Measurements from ENCODE around the gene CYP24A1. TPM values are rescaled to one million over a fixed set of nuclear protein-coding genes. Genes with fewer than 3 reads are reported as not detected.

The CYP24A1 gene
- polyA plus RNA-seq, 1 donor from 2014 or later = 0.12 TPM

- no peak overlapping the region for H3K4me3 ChIP-seq (ENCODE audit: low read length)
- H3K4me2 ChIP-seq (ENCODE audit: low read length) = no peak overlapping the region
- no peaks in the 10 kb centered on the region for H3K9me2 ChIP-seq (ENCODE audit: insufficient read depth, low read length)
- H3F3A ChIP-seq (ENCODE audit: insufficient read depth, low read length, poor library complexity, severe bottlenecking) = no peaks in the 10 kb centered on the region
- no peaks in the 10 kb centered on the region for H3K36me3 ChIP-seq (ENCODE audit: insufficient read depth, low read length)
- H3K27me3 ChIP-seq (ENCODE audit: insufficient read depth, low read depth, low read length) = no peaks in the 10 kb centered on the region
- no peak for TF ChIP-seq EZH2 (IDR thresholded peaks at IDR 0.05; ENCODE audit: borderline replicate concordance, insufficient read depth, low read length, poor library complexity, severe bottlenecking)
- no peak for TF ChIP-seq POLR2AphosphoS5 (IDR thresholded peaks at IDR 0.05)
- TF ChIP-seq MXI1 (conservative IDR thresholded peaks at IDR 0.05; ENCODE audit: poor library complexity, severe bottlenecking) = no peak
- TF ChIP-seq EP300 (conservative IDR thresholded peaks at IDR 0.05; ENCODE audit: poor library complexity, severe bottlenecking) = no peak
- no peak for TF ChIP-seq SMC3 (conservative IDR thresholded peaks at IDR 0.05; ENCODE audit: poor library complexity)
- no peak for TF ChIP-seq RAD21 (conservative IDR thresholded peaks at IDR 0.05)
- TF ChIP-seq, protein P1, sequence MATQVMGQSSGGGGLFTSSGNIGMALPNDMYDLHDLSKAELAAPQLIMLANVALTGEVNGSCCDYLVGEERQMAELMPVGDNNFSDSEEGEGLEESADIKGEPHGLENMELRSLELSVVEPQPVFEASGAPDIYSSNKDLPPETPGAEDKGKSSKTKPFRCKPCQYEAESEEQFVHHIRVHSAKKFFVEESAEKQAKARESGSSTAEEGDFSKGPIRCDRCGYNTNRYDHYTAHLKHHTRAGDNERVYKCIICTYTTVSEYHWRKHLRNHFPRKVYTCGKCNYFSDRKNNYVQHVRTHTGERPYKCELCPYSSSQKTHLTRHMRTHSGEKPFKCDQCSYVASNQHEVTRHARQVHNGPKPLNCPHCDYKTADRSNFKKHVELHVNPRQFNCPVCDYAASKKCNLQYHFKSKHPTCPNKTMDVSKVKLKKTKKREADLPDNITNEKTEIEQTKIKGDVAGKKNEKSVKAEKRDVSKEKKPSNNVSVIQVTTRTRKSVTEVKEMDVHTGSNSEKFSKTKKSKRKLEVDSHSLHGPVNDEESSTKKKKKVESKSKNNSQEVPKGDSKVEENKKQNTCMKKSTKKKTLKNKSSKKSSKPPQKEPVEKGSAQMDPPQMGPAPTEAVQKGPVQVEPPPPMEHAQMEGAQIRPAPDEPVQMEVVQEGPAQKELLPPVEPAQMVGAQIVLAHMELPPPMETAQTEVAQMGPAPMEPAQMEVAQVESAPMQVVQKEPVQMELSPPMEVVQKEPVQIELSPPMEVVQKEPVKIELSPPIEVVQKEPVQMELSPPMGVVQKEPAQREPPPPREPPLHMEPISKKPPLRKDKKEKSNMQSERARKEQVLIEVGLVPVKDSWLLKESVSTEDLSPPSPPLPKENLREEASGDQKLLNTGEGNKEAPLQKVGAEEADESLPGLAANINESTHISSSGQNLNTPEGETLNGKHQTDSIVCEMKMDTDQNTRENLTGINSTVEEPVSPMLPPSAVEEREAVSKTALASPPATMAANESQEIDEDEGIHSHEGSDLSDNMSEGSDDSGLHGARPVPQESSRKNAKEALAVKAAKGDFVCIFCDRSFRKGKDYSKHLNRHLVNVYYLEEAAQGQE (IDR thresholded peaks at IDR 0.05; ENCODE audit: borderline replicate concordance) = no peak
- no peaks in the 10 kb centered on the region for H4K20me1 ChIP-seq (ENCODE audit: insufficient read depth)
- H3K27ac ChIP-seq (ENCODE audit: low read length) = no peak overlapping the region
- H3K9me3 ChIP-seq (ENCODE audit: low read length) = no peaks in the 10 kb centered on the region
- H3K79me2 ChIP-seq (replicated peaks; ENCODE audit: insufficient read depth, low read length) = peaks cover 24% of the 10 kb centered on the region
- no peak overlapping the region for H3K9ac ChIP-seq (ENCODE audit: low read length)
- no peak overlapping the region for H2AFZ ChIP-seq (ENCODE audit: low read depth, low read length)
Measured at GRCh38 chr20:54205450-54205849, 31.7 kb upstream of the CYP24A1 start.

GRCh38 chr20:54204481-54204880 is 30.7 kb upstream of the CYP24A1 start:
- no peaks in the 10 kb centered on the region for H3F3A ChIP-seq (ENCODE audit: insufficient read depth, low read length, poor library complexity, severe bottlenecking)
- H3K4me3 ChIP-seq (ENCODE audit: low read length) = no peak overlapping the region
- H3K4me2 ChIP-seq (ENCODE audit: low read length) = no peak overlapping the region
- H3K79me2 ChIP-seq (replicated peaks; ENCODE audit: insufficient read depth, low read length) = peaks cover 15% of the 10 kb centered on the region
- no peaks in the 10 kb centered on the region for H3K9me2 ChIP-seq (ENCODE audit: insufficient read depth, low read length)
- no peak overlapping the region for H3K9ac ChIP-seq (ENCODE audit: low read length)
- H3K27ac ChIP-seq (ENCODE audit: low read length) = no peak overlapping the region
- H3K9me3 ChIP-seq (ENCODE audit: low read length) = no peaks in the 10 kb centered on the region
- TF ChIP-seq POLR2AphosphoS5 (IDR thresholded peaks at IDR 0.05) (no peak), EP300 (conservative IDR thresholded peaks at IDR 0.05; ENCODE audit: poor library complexity, severe bottlenecking) (no peak)
- H2AFZ ChIP-seq (ENCODE audit: low read depth, low read length) = no peak overlapping the region
- H4K20me1 ChIP-seq (ENCODE audit: insufficient read depth) = no peaks in the 10 kb centered on the region
- no peaks in the 10 kb centered on the region for H3K27me3 ChIP-seq (ENCODE audit: insufficient read depth, low read depth, low read length)
- H3K36me3 ChIP-seq (ENCODE audit: insufficient read depth, low read length) = no peaks in the 10 kb centered on the region

GRCh38 chr20:54204063-54204462 is 30.3 kb upstream of the CYP24A1 start:
- H3K9me3 ChIP-seq (ENCODE audit: low read length) = no peaks in the 10 kb centered on the region
- no peak overlapping the region for H3K9ac ChIP-seq (ENCODE audit: low read length)
- no peak overlapping the region for H3K4me3 ChIP-seq (ENCODE audit: low read length)
- TF ChIP-seq MXI1 (conservative IDR thresholded peaks at IDR 0.05; ENCODE audit: poor library complexity, severe bottlenecking) (no peak), EZH2 (IDR thresholded peaks at IDR 0.05; ENCODE audit: borderline replicate concordance, insufficient read depth, low read length, poor library complexity, severe bottlenecking) (no peak), TAF1 (IDR thresholded peaks at IDR 0.05; ENCODE audit: low read depth) (no peak)
- no peaks in the 10 kb centered on the region for H3F3A ChIP-seq (ENCODE audit: insufficient read depth, low read length, poor library complexity, severe bottlenecking)
- H3K4me2 ChIP-seq (ENCODE audit: low read length) = no peak overlapping the region
- no peak overlapping the region for H3K27ac ChIP-seq (ENCODE audit: low read length)
- no peaks in the 10 kb centered on the region for H3K36me3 ChIP-seq (ENCODE audit: insufficient read depth, low read length)
- H3K27me3 ChIP-seq (ENCODE audit: insufficient read depth, low read depth, low read length) = no peaks in the 10 kb centered on the region
- peaks cover 11% of the 10 kb centered on the region for H3K79me2 ChIP-seq (replicated peaks; ENCODE audit: insufficient read depth, low read length)
- H4K20me1 ChIP-seq (ENCODE audit: insufficient read depth) = no peaks in the 10 kb centered on the region
- no peak overlapping the region for H2AFZ ChIP-seq (ENCODE audit: low read depth, low read length)
- no peaks in the 10 kb centered on the region for H3K9me2 ChIP-seq (ENCODE audit: insufficient read depth, low read length)
